ENCODE measurements around the gene TGFBR3L. TPM values are rescaled to one million over a fixed set of nuclear protein-coding genes. Genes with fewer than 3 reads are reported as not detected.
"Not testable (repeated sequence)": the region's sequence is repeated elsewhere in the genome, so short reads cannot be mapped to it uniquely, and the experiment has no call there.

Gene TGFBR3L
- total RNA-seq, 1 experiment from 2014 or later, result not detected

DNA sequence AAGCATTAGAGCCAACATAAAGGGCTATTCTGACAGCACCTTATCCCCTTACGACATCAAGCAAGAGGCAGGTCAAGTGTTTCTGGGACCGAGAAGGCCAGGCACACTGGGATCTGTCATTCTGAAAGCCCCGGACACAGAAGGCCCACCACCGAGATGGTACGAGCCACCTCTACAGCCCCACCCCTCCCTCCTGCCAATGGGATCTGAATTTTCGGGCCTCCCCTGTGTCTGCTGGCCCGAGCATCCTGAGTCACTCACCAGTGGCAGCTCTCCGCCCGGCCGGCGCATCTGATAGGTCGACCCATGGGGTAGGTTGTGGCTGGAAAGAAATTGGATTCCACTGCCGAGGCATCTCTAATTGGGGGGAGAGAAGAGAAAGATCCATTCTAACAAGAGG, 26.2 kb downstream of the TGFBR3L start:
- no peak for DNase-seq (ENCODE audit: low spot score)
- in situ Hi-C loops (cut with HindIII; ENCODE audit: low sequenced_read_pairs), result no loop called here

DNA sequence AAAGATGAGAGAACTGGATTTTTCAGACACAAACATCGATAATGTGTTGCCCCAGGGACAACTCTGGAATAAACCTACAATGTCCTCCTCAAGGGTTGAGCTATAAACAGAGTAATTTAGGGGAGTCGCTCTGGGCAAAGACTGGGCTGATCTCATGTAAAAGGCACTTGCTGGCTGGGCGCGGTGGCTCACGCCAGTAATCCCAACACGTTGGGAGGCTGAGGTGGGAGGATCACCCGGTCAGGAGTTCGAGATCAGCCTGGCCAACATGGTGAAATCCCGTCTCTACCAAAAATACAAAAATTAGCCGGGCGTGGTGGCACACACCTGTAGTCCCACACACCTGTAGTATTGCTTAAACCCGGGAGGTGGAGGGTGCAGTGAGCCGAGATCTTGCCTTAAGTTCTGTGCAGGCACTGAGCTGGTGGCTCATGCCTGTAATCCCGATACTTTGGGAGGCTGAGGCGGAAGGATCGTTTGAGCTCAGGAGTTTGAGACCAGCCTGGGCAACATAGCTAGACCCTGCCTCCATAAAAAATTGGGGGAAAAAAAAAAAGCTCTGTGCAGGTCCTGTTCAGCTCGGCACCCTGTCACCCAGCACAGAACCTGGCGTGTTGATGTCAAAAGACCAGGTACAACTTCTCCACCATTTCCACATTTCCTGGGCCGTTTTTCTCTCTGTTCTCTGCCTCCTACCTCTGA, 27.4 kb downstream of the TGFBR3L start:
- in situ Hi-C loops (cut with HindIII; ENCODE audit: low sequenced_read_pairs), result no loop called here
- DNase-seq (ENCODE audit: low spot score), result no peak

DNA sequence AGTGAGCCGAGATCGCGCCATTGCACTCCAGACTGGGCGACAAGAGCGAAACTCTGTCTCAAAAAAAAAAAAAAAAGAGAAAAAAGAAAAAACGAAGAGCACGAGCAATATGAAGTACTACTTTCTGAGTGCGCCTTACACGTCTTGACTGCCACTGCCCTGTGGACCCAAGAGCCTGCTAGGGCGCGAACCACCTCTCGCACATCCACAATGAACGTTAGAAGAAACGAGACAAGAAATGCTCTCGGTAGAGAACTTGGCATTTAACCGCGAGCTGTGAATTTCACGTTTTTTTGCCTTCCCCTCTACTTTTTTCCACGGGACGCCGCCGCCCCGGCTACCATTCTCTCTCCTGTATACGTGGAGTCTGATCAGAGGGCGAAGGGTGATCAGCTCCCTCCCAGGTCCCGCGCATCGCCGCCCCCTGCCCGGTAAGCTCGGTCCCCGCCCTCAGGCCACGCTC, 28.4 kb downstream of the TGFBR3L start:
- in situ Hi-C loops (cut with HindIII; ENCODE audit: low sequenced_read_pairs), result no loop called here
- no peak for DNase-seq (ENCODE audit: low spot score)

DNA sequence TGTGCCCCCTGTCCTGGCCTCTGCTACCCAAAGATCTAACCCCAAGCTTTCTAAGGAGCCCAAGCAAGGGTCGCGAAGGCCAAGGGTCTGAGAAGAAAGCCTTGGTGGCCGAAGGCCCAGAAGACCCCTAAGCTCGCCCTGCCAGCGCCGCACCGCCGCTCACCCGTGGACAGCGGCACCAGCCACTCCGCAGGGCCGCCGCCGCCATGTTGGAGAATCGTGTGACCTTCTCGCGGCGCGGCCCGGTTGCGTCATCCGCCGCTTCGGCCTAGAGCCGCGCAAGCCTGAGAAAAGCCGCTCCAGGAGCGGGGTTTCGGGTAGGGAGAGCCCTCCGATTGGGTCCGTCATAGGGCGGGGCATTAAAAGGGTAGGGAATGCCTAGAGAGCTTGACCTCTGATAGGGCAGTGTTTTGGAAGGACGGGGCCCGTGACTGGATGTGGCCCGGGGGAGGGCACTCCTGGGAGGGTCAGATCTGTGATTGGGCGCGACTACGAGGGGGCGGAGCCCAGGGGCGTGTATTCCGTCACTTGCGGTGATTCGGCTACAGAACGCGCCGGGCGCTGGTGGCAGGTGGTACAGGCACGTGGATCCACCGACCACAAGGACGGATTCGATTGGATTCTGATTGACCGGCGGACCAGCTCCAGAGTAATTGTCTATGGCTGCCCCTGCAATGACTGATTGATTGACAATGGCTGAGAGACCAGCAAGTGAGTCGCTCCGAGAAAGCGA, 29.0 kb downstream of the TGFBR3L start, which contains the start of gene TIMM44:
TSS of gene TIMM44 (minus strand) at position 223 of the 733 bp plus-strand sequence. CDS start at position 208, 15 bp downstream.
- DNase-seq (ENCODE audit: low spot score), result peak; percentile 100
- in situ Hi-C loops (cut with HindIII; ENCODE audit: low sequenced_read_pairs), result no loop called here

DNA sequence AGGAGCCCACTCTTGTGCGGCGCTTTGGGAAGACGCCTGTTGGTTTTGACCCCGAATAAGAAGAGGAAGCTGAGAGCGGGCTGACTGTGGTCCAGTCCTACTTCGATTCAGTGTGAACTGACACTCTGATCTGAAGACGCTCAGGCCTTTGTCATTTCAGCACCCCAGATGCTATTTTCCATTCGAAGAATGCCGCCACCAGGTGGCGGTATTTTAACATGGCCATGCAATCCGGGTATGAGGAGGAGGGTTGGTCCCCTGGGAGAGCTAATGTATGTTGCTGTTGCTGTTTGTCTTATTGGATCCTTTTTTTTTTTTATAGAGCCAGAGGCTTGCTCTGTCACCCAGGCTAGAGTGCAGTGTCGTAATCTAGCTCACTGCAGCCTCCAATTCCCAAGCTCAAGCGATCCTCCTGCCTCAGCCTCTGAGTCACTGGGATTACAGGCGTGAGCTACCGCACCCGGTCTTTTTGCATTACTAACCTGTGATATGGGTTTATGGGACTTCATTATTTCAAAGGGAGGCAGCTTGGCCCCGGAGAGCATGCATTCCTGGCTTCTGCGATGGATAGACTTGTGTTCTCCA, 29.6 kb downstream of the TGFBR3L start:
- peak; percentile 92 for DNase-seq (ENCODE audit: low spot score)
- in situ Hi-C loops (cut with HindIII; ENCODE audit: low sequenced_read_pairs), result no loop called here

DNA sequence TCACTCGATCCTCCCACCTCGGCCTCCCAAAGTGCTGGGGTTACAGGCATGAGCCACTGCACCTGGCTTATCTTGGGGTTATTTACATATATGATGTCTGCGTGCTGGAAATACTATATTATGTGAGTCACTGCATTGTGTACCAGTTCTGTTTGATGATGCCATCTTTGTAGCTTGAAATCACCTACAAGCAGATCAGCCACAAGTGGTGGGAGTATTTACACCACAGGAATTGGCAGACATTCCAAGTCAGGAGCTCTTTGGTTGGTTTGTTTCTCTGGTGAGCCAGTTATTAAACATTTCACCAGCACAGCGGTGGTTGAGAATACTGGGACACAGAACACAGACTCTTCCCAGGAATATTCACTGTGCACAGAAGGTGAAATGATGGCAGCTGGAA, 33.3 kb downstream of the TGFBR3L start:
- no peak for DNase-seq (ENCODE audit: low spot score)
- in situ Hi-C loops (cut with HindIII; ENCODE audit: low sequenced_read_pairs), result no loop called here

DNA sequence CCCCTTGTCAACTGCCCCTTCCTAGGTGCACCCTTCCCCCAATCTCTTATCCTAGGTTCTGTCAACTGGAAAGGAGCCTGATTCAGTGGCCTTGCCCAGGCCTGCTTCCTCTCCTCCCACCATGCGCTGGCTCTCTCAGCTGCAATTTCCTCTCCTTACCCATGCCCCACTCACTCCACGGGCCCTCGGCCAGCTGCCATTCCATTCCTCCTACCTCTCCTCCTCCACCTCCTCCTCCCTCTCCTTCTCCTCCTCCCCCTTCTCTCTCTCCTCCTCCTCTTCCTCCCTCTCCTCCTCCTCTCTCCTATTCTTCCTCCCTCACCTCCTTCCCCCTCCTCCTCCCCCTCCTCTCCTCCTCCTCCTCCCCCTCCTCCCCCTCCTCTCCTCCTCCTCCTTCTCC, 38.4 kb downstream of the TGFBR3L start:
- peak; percentile 84 for DNase-seq (ENCODE audit: low spot score)
- in situ Hi-C loops (cut with HindIII; ENCODE audit: low sequenced_read_pairs), result no loop called here

DNA sequence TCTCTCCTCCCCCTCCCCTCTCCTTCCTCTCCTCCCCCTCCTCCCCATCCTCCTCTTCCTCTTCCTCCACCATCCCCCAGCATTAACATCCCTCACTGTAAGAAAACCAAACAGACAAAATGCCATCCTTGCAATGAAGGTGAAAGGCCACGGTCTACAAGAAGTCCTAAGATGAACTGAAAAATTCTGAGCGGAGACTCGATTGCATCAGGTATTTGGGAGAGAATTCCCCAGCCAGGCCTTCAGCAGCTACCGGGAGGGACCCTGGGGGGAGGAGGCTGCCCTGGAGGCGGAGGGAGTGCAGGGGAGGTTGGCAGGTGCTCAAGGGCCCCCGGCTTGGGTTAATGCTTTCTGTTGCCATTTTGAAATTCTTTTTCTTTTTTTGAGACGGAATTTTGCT, 38.9 kb downstream of the TGFBR3L start:
- in situ Hi-C loops (cut with HindIII; ENCODE audit: low sequenced_read_pairs), result no loop called here
- no peak for DNase-seq (ENCODE audit: low spot score)

DNA sequence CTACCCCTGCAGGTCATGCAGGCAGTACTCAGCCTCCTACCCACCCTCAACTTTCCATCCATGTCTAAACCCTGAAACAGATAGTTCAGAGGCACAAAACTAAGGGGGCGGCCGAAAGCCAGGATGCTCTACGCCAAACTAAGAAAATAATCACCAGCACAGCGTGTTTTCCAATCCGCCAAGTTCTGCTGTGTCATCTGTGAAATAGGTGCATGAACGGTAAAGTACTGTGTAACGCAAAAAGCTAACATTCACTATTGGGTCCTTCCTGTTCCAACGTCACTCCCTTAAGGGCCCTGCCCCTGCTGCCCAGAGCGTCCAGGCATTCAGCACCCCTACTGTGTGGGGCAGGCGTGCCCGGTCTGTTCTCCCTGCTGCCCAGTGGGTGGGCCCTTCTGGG, 41.1 kb downstream of the TGFBR3L start:
- DNase-seq (ENCODE audit: low spot score), result no peak
- in situ Hi-C loops (cut with HindIII; ENCODE audit: low sequenced_read_pairs), result no loop called here

DNA sequence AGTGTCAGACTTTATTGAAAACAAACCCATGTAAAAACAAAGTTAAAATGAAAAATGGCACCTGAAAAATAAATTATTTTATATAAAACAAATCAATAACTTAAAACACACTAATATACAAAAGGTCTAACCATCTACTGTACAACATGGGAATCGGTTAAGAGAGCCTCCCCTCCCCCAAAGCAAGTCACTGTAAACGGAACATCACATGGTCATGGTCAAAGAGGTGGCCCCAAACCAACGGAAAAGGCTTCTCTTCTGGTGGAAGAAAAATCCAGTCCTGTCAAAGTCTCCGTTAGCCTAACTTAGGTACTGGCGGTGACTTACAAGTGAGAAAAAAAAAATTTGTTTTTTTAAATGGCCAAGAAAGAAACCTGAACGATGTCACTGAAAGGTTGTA, 44.6 kb downstream of the TGFBR3L start:
- in situ Hi-C loops (cut with HindIII; ENCODE audit: low sequenced_read_pairs), result no loop called here
- DNase-seq (ENCODE audit: low spot score), result no peak

DNA sequence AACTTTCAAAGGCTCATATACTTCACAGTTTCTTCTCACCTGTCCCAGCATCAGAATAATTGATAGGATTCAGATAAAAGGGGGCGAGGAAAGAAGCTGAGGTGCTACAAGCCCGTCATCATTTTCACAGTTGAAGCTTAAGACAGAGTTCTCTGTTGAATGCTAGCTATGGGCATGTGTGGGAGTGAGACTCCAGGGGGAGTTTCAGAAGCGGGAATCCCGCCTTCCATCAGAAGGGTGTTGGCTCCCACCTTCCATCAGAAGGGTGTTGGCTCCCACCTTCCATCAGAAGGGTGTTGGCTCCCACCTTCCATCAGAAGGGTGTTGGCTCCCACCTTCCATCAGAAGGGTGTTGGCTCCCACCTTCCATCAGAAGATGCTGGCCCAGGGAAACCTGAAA, 46.5 kb downstream of the TGFBR3L start:
- in situ Hi-C loops (cut with HindIII; ENCODE audit: low sequenced_read_pairs), result not testable (repeated sequence)

DNA sequence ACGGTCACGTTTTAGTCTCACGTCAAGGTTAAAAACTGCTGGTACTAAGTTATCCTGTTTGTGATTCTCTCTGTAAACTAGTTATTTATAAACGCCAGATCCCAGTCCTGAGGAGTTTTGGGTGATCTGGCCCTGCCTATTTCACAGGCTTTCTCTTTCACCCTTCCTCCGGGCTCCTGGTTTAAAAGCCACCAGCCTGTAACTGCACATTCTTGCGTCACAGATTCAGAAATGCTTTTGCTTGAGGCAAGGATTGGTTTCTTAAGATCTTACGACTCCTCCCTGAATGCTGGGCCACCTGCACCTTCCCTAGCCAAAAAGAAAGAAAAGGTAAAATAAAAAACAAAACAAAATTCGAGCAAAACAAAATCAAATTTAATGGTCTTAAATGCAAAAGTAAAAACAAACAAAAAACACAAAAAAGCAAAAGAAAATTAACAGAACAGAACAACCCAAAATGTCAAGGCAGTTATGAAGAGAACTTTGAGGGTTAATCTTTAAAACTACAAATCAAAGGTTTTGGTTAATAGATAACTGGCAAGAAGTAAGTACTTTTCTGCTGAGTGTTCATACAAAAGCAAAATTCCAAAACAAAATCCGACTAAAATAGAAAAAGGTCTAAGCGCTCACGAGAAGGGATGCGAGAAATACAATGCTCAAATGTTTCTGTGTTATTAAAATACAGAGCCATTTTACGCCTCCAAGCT, 47.4 kb downstream of the TGFBR3L start:
- in situ Hi-C loops (cut with HindIII; ENCODE audit: low sequenced_read_pairs), result no loop called here
- no peak for DNase-seq (ENCODE audit: low spot score)

More for the DNA sequence above, 46.5 kb downstream of the TGFBR3L start:
- DNase-seq (ENCODE audit: low spot score), result not testable (repeated sequence)

DNA sequence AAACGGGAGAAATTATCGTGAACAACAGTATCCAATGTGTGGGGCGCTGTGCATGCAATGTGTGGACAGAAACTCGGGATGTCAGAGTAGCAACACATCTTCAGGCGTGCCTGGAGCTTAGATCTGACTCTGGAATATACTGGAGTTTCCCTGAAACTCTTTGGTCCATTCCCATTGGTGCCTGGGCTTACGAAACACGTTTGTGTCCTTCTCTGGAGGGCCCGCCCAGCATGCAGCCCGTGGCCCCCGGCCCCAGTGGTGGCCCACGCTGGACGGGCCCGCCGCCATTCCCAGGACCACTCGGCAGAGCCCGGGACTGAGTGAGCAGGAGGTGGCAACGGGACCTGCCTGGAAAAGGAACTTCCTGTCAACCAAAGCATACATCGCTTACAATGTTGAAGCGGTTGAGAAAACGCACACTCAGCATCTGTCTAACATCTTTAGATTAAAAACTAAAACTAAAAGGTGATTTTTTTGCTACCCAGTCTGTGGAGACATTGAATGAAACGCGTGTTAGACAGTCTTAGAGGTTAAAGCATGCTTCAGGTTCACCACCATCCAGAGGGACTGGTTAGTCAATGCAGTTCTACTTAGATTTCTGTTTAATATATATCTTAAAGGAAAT, 48.1 kb downstream of the TGFBR3L start:
- in situ Hi-C loops (cut with HindIII; ENCODE audit: low sequenced_read_pairs), result no loop called here

DNA sequence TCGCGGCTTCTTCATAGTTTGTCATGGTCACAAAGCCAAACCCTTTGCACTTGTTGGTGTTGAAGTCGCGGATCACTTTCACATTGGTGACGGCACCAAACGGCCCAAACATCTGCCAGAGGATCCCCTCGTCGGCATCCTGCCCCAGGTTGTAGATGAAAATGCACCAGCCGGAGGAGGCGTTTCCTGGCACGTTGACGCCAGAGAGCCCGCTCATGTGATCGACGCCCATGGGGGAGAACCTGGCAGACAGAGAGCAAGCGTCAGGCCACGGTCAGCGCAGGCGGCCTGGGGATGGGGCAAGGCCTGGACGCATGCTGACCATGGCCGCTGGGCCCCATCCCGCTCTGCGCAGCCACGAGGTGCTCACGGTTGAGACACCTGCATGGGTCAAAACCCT, 48.9 kb downstream of the TGFBR3L start:
- DNase-seq (ENCODE audit: low spot score), result no peak
- in situ Hi-C loops (cut with HindIII; ENCODE audit: low sequenced_read_pairs), result no loop called here

More for the DNA sequence above, 48.1 kb downstream of the TGFBR3L start:
- DNase-seq (ENCODE audit: low spot score), result no peak

DNA sequence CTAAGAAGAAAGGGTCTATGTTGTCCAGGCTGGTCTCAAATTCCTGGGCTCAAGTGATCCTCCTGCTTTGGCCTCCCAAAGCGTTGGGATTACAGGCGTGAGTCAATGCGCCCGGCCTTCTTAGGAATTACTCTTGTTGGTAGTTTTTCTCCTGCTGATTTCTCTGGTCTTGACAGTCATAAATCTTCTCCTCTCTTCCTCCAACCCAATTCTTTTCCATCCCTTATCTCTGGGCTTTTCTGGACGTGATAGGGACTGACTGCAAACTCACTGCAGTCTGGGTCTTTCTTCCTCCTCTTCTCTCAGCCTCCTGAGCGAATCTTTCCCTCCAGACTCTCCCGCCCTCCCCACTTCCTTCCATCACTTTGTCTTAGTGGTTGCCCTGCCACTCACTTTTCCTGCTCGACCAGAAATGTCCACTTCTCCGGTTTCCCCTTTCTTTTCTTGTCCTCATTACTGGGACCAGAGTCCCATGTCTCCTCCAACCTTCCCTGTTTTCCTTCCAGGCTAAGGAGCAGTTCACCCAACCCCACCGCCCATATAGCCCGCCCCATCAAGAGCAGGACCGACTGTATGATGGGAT, 50.7 kb downstream of the TGFBR3L start:
- in situ Hi-C loops (cut with HindIII; ENCODE audit: low sequenced_read_pairs), result no loop called here

DNA sequence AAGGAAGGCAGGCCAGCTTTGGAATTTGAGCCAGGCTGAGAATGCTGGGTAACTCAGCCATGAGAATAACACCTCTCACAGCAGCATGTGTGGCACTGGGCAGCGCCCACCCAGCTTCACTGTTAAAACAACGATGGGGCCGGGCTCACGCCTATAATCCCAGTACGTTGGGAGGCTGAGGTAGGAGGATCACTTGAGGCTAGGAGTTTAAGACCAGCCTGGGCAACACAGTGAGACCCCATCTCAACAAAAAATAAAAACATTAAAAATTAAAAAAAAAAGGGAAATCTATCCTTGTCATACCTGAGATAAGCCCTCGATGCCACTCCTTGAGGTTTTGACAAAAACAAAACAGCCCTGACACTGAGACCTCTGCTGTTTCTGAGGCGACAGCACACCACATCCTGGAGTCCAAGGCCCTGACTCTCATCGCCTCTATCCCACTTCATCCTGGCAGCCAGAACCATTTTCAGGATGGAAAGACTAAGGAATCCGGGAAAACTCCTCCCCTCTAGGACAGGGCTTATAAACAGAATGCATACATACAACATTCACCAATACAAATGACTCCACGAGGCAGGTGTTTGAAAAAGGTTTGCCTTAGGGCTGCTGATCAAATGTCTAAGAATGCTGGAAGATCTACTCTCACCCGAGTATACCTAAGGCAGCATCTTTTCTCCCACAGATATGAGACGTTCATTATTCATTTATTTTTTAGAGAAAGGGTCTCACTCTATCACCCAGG, 51.5 kb downstream of the TGFBR3L start:
- in situ Hi-C loops (cut with HindIII; ENCODE audit: low sequenced_read_pairs), result no loop called here

More for the DNA sequence above, 50.7 kb downstream of the TGFBR3L start:
- no peak for DNase-seq (ENCODE audit: low spot score)

DNA sequence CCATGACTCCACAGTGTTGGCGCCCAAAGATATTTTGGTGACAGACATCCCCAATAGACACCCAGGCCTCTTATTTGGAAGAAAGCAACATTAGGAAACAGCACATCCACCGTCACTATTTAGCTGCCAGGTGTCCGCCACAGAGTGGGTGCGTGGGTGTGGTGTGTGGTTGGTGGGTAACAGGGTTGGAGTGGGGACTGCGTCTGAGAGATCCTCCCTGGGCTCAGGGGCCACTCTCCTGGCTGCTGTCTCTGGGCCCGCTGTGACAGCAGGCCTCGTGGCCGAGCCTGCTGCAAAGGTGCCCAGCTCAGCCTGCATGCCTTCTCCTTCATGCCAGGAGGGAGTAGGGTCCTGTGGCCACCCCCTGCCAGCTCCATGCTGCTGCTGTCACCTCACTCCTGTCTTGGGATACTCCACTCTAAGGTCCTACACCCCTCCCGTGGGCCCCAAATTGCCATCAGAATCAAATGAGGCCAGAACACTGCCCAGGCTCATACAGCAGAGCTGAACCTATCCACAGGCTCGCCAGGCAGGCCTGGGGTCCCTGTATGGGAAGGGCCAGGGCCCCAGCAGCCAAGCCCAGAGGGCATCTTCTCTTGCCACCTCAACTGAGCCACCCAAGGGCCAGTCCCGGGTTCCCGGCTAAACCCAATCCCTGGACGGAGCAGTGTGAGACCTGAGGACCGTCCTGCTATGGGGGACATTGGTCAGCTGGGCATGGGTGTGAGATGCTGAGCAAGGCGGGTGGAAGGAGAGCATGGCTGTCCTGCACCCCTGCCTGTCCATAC, 53.6 kb downstream of the TGFBR3L start:
- in situ Hi-C loops (cut with HindIII; ENCODE audit: low sequenced_read_pairs), result no loop called here
- DNase-seq (ENCODE audit: low spot score), result no peak

More for the DNA sequence above, 51.5 kb downstream of the TGFBR3L start:
- DNase-seq (ENCODE audit: low spot score), result no peak

Measured in G401 (cell line).